Raji (cell line): ENCODE data around the gene ASB7.
A peak's percentile ranks its signal among the peaks of the same experiment; 100 is the strongest.

ENCODE experiments used
- POLR2A ChIP-seq: IDR thresholded peaks from 2 replicates; pipeline ENCODE4 v1.6.1; 2011; ENCODE audit warnings: low read depth, low read length, control low read depth; ENCODE audit not compliant: insufficient read depth

Gene ASB7, protein sequence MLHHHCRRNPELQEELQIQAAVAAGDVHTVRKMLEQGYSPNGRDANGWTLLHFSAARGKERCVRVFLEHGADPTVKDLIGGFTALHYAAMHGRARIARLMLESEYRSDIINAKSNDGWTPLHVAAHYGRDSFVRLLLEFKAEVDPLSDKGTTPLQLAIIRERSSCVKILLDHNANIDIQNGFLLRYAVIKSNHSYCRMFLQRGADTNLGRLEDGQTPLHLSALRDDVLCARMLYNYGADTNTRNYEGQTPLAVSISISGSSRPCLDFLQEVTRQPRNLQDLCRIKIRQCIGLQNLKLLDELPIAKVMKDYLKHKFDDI

DNA sequence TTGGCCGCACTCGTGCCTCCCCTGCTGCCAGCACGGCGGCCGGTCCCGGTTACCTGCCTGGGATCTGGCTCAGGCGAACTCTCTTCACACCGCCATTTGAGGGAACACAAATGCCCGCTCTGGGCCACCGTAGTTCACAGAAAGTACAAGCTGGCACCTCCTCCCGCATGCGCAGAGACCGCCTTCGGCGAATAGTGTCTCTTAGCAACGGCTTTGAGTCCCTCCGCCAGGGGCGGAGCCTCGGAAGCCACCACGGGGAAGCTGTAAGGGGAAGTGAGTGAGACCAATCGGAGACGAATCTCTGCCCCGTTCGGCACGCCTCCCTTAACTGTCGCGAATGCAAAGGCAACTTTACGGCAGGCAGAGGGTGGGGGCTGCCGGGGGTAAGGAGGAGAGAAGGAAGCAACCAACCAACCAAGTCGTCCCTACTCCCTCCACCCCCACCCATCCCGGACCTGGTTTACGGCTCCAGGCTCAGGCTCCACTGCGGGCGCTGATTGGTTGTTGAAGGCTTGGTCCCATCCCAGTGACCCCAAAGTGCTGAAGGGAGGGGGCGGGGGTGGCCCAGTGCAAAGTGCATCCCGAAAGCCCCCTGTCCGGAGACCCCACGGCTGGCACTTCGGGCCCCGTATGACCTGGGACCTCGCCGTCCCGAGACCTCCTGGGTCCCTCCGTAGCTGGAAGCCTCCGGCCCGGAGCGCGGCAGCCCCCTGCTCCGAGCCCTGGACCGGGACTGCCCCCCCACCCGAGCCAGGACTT lies at the start of gene ASB7, which contains the start of gene LINS1:
Gene ASB7, plus strand, starts transcription at position 526 of the 759 bp plus-strand sequence. CDS start 9,628 bp downstream, outside the sequence.
Gene LINS1, minus strand, starts transcription at position 121 of the 759 bp plus-strand sequence. CDS start 21,342 bp downstream, outside the sequence.
- peak; percentile 66 for TF ChIP-seq POLR2A

- no peak for TF ChIP-seq POLR2A
Observed at GRCh38 chr15:100553468-100553867, 48.9 kb upstream of the ASB7 start.

DNA sequence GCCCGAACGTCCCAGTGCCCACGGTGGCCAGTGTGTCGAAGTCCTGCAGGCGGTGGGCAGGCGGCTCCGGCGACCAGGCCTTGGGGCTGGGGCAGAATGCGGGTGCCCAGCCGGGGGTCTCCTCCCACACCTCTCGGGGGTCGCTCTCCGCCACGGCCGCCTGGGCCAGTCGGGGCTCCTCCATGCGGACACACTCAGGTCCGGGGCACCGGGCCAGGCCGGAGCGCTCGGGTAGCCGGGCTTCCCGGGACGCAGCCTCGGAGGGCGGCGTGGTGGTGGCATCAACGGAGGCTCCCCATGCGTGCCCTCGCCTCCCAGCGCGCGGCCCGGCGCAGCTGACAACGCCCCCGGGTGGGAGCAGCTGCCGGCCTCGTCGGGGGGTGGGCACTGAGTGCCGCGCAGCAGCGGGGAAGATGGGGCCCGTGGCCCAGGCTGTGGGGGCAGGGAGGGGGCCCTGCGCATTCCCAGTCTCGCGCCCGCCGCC lies 43.6 kb upstream of the ASB7 start:
- TF ChIP-seq POLR2A, result no peak

DNA sequence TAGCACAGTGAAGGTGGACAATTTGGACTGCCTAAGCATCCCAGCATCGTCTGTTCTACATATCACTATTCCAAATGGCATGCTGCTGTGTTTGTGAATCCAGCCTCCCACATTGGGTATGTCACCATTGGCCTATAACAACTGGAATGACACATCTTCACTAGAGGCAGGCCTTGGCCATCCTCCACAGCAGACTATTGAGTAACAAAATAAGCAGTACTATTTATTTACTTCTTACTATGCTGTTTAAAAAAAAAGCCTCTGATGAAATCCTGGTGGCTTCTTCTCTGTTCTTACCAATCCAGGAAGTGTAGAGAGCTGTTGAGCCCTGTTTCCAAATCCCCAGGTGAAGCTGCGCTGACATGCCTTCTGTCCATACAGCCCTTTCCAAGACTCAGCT lies 43.1 kb upstream of the ASB7 start:
- TF ChIP-seq POLR2A, result no peak

DNA sequence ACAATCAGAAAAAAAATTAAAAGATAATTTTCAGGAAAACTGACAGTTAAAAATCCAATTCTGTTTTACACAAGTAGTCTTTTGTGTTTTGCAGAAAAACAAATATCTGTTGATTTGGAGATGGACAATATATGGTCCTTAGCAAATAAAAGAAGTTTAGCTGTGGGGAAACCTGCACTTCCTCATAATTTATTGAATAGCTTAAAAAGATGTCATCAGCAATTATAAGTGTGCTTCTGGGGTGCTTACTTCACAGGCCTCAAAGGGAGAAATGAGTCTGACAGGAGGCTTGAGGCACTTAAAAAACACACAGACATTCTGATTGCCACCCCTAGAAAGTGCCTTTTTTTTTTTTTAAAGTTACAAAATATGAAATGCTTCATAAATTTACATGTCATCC lies 42.1 kb upstream of the ASB7 start:
- TF ChIP-seq POLR2A, result no peak

DNA sequence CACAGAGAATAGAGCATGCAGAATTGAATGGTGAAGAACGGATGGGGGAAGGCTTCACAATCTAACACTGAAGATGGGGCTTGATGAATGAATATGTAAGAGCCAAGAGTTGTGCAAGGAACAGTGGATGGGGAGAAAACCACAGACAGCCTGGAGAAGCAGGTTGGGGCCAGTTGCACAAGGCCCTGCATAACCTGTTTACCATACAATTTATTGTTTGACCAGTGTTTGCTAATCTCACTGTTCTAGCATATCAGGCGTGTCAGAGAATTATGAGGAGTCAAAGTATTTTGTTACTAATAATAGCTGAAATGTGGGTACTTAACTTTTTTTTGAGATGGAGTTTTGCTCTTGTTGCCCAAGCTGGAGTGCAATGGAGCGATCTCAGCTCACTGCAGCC lies 36.8 kb upstream of the ASB7 start:
- TF ChIP-seq POLR2A, result no peak

DNA sequence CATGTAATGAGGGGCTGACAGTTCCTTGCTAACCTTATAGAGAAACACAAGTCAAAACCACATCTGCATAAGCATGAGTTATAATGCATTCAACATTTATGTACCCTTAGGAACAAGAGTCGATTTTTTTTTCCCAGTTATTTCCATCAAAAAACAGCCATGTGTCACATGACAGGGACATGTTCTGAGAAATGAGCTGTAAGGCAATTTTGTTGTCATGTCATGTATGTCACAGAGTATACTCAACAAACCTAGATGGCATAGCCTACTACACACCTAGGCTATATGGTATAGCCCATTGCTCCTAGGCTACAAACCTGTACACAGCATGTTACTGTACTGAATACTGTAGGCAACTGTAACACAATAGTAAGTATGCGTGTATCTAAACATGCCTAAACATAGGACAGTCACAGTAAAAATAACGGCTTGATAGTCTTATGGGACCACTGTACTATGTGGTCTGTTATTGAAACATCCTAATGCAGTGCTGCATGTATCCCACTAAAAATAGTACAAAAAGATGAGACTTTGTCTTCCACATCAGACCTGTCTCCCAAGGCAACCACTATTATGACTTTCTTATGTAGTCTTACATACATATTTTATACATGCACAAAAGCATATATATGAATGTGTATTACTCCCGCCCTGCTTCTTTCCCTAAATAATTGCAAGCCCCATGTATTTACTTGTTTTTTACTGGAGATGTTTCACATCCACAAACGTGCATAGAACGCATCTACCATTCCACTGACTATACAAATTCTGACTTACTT lies 35.4 kb upstream of the ASB7 start:
- TF ChIP-seq POLR2A, result no peak

GRCh38 chr15:100569391-100569790 lies 33.0 kb upstream of the ASB7 start:
- no peak for TF ChIP-seq POLR2A

DNA sequence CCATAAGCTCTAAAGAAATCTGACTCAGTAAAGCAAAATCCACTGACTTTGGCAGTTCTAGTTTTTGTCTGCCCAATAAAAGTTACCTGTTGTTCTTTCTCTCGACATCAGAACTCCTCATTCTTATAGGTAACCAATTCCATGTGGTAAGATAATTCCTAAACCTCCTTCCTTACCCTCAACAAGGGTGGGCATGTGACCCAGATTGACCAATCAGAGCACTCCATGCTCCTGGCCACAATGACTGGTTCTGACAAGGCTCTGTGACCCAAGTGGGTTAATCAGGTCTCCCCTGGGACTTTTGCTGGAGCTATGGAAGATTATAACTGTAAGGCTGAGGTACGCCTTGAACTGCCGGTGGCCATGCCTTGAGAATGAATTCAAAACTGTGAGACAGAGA lies 32.1 kb upstream of the ASB7 start:
- TF ChIP-seq POLR2A, result no peak

DNA sequence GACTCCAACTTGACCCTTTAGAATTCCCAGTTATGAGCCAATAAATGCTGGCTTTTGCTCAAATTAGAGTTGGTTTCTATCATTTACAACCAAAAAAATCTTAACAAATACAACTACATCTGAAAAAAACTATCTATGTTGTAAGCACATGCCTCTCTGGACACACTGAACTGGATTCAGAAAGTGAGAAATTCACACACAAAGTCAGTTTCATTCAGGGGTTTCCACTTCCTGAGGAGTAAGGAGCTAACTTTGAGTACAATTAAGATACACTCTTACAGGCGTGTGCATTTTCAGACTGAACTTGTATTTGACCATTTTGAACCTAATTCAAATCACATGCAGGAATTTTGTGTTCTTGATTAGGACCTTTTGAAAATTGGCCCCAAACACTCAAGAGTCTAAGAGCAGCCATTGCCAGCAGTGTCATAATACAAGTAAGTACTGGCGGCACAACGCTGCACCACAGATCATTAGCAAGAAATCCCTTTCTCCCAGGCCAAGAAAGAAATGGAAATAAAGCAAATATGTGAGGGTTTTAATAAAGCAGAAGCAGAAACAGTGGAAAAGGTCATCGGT lies 31.6 kb upstream of the ASB7 start:
- TF ChIP-seq POLR2A, result no peak

DNA sequence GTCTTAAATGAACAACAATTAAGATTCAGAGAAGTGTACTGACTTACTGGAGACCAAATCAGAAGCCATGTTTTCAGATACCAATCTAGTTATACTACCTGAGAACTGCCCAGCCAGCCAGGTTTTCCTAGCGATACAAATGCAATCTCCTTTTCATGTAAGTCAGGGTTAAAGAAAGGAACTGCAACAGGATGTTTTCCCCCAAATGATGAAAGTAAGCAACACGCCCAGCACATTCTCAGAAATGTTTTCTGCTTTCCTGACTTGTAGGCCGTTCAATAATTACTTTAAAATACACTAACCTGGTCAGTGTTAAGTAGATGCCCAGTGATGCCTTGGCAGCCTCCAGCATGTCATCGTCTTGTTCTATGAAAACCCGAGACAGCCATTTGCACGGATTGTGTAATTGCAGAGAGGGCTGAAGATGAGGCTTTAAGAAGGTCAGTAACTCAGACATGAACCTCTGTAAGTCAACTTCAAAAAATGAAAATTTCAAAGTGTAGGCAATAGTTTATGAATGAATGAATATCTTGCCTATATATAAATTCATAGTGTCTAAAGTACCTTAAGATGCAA lies 30.7 kb upstream of the ASB7 start:
- TF ChIP-seq POLR2A, result no peak

DNA sequence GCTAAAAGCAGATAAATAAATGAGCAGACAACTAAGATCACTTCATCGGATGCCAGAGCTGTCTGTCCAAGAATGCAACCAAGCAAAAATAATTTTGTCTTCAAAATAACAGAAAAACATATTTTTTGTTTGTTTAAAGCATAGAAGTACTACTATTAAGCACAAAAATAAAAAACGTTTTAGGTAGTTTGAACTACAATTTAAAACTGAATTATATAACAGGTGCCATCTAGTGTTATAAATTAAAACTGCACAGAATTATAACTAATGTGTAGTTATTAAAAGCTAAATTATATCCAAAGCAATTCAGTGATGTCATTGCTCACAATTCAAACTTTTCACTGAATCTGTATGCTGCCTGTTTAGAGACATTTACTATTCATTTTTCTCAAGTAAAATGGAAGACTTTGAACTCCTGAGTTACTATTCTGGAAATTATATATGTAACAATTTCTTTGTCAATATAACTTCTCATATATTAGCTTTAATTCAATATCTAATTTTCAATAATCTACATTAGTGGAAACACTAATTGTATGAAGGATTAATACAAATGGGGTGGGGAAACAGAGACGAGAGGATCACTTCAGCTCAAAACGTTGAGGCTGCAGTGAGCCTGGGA lies 29.9 kb upstream of the ASB7 start:
- TF ChIP-seq POLR2A, result no peak

DNA sequence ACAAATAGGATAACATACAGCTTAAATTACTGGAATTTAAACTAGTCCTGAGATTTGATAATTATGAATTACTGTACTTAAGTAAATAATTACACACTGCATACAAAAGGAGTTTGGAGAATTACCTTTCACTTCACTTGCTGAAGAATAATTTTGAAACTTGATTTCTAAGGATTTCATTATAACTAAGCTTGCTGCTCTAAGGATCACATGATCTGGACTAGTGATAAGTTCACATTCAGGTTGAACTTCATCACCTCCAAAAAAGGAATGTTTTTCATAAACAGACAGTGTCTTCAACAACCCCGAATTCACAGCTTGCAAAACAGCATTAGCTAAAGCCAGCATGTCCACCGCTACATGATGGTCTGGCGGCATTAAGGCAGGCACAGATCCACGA lies 28.9 kb upstream of the ASB7 start:
- no peak for TF ChIP-seq POLR2A

DNA sequence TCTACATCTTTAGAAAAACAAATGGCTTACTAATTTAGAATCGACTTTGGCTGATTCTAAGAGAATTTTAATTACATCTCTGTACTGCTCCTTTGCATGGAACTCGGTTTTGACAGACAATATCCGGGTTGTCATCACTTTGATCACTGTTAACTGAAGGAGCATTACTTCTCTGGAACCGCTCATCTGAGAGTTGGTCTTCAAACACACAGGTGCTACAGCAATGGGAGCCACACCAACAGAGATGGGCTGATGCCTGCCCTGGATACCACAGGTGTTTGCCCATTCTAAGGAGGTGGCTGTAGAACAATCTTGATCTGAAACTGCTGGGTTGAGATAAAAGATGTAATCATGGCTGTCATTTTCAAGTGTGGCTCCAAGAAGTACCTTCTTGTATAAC lies 22.0 kb upstream of the ASB7 start:
- no peak for TF ChIP-seq POLR2A
